ENCODE data around the gene RASSF5.

Gene RASSF5

GRCh38 chr1:206550446-206550845 is 43.1 kb downstream of the RASSF5 start:
- FAIRE-seq (no peak), DNase-seq (ENCODE audit: insufficient read length, low spot score) (no peak)
- TF ChIP-seq PAX5 (IDR thresholded peaks at IDR 0.05; ENCODE audit: insufficient read depth, low read length, severe bottlenecking) (no peak), POLR2A (IDR thresholded peaks at IDR 0.05; ENCODE audit: low read depth, low read length) (no peak), POU2F2 (IDR thresholded peaks at IDR 0.05; ENCODE audit: low read depth, low read length) (no peak), POLR2AphosphoS5 (IDR thresholded peaks at IDR 0.05; ENCODE audit: low read depth, low read length) (no peak), SPI1 (IDR thresholded peaks at IDR 0.05; ENCODE audit: low read depth, low read length) (no peak), TAF1 (IDR thresholded peaks at IDR 0.05; ENCODE audit: low read depth, low read length) (no peak)

- DNase-seq (ENCODE audit: insufficient read length, low spot score) (no peak), FAIRE-seq (no peak)
- TF ChIP-seq POU2F2 (IDR thresholded peaks at IDR 0.05; ENCODE audit: low read depth, low read length) (no peak), TAF1 (IDR thresholded peaks at IDR 0.05; ENCODE audit: low read depth, low read length) (no peak), POLR2A (IDR thresholded peaks at IDR 0.05; ENCODE audit: low read depth, low read length) (no peak), SPI1 (IDR thresholded peaks at IDR 0.05; ENCODE audit: low read depth, low read length) (no peak), POLR2AphosphoS5 (IDR thresholded peaks at IDR 0.05; ENCODE audit: low read depth, low read length) (no peak), PAX5 (IDR thresholded peaks at IDR 0.05; ENCODE audit: insufficient read depth, low read length, severe bottlenecking) (no peak)
Measured at GRCh38 chr1:206551296-206551985, 44.1 kb downstream of the RASSF5 start.

- no peak for TF ChIP-seq POLR2A (IDR thresholded peaks at IDR 0.05; ENCODE audit: low read depth, low read length)
- TF ChIP-seq POLR2AphosphoS5 (IDR thresholded peaks at IDR 0.05; ENCODE audit: low read depth, low read length): no peak
- TF ChIP-seq POU2F2 (IDR thresholded peaks at IDR 0.05; ENCODE audit: low read depth, low read length): no peak
- TF ChIP-seq PAX5 (IDR thresholded peaks at IDR 0.05; ENCODE audit: insufficient read depth, low read length, severe bottlenecking): no peak
- no peak for TF ChIP-seq SPI1 (IDR thresholded peaks at IDR 0.05; ENCODE audit: low read depth, low read length)
- no peak for TF ChIP-seq TAF1 (IDR thresholded peaks at IDR 0.05; ENCODE audit: low read depth, low read length)
- no peak for DNase-seq (ENCODE audit: insufficient read length, low spot score)
- FAIRE-seq: peak; percentile 9
Measured at GRCh38 chr1:206551986-206552326, 44.6 kb downstream of the RASSF5 start.

- no peak for DNase-seq (ENCODE audit: insufficient read length, low spot score)
- FAIRE-seq: no peak
- no peak for TF ChIP-seq TAF1 (IDR thresholded peaks at IDR 0.05; ENCODE audit: low read depth, low read length)
- TF ChIP-seq POU2F2 (IDR thresholded peaks at IDR 0.05; ENCODE audit: low read depth, low read length): no peak
- TF ChIP-seq POLR2A (IDR thresholded peaks at IDR 0.05; ENCODE audit: low read depth, low read length): no peak
- no peak for TF ChIP-seq POLR2AphosphoS5 (IDR thresholded peaks at IDR 0.05; ENCODE audit: low read depth, low read length)
- TF ChIP-seq PAX5 (IDR thresholded peaks at IDR 0.05; ENCODE audit: insufficient read depth, low read length, severe bottlenecking): no peak
- no peak for TF ChIP-seq SPI1 (IDR thresholded peaks at IDR 0.05; ENCODE audit: low read depth, low read length)
Measured at GRCh38 chr1:206554211-206554610, 46.9 kb downstream of the RASSF5 start.

- peak; percentile 47 for FAIRE-seq
- DNase-seq (ENCODE audit: insufficient read length, low spot score): no peak
- TF ChIP-seq TAF1 (IDR thresholded peaks at IDR 0.05; ENCODE audit: low read depth, low read length) (no peak), POU2F2 (IDR thresholded peaks at IDR 0.05; ENCODE audit: low read depth, low read length) (no peak)
Measured at GRCh38 chr1:206554701-206555472, 47.6 kb downstream of the RASSF5 start.

- FAIRE-seq (peak; percentile 47), DNase-seq (ENCODE audit: insufficient read length, low spot score) (no peak)
- TF ChIP-seq PAX5 (IDR thresholded peaks at IDR 0.05; ENCODE audit: insufficient read depth, low read length, severe bottlenecking): no peak
- no peak for TF ChIP-seq POU2F2 (IDR thresholded peaks at IDR 0.05; ENCODE audit: low read depth, low read length)
- TF ChIP-seq SPI1 (IDR thresholded peaks at IDR 0.05; ENCODE audit: low read depth, low read length): no peak
- TF ChIP-seq POLR2A (IDR thresholded peaks at IDR 0.05; ENCODE audit: low read depth, low read length): no peak
Measured at GRCh38 chr1:206555473-206555935, 48.2 kb downstream of the RASSF5 start.

GRCh38 chr1:206556047-206556749 is 48.9 kb downstream of the RASSF5 start:
- DNase-seq (ENCODE audit: insufficient read length, low spot score): no peak
- peak; percentile 82 for FAIRE-seq
- TF ChIP-seq POU2F2 (IDR thresholded peaks at IDR 0.05; ENCODE audit: low read depth, low read length): peak; percentile 45; the same call in 1 of the 2 replicates
- no peak for TF ChIP-seq SPI1 (IDR thresholded peaks at IDR 0.05; ENCODE audit: low read depth, low read length)

- TF ChIP-seq TAF1 (IDR thresholded peaks at IDR 0.05; ENCODE audit: low read depth, low read length): peak; percentile 75
- no peak for TF ChIP-seq PAX5 (IDR thresholded peaks at IDR 0.05; ENCODE audit: insufficient read depth, low read length, severe bottlenecking)
- TF ChIP-seq POLR2AphosphoS5 (IDR thresholded peaks at IDR 0.05; ENCODE audit: low read depth, low read length): peak; percentile 55
- peak; percentile 84 for TF ChIP-seq SPI1 (IDR thresholded peaks at IDR 0.05; ENCODE audit: low read depth, low read length)
- peak; percentile 36; the same call in 1 of the 2 replicates for TF ChIP-seq POLR2A (IDR thresholded peaks at IDR 0.05; ENCODE audit: low read depth, low read length)
- FAIRE-seq (peak; percentile 90), DNase-seq (ENCODE audit: insufficient read length, low spot score) (peak; percentile 60)
Measured at GRCh38 chr1:206556750-206557635, 49.7 kb downstream of the RASSF5 start.

Measured in GM12891 (cell line).